ENCODE data around the gene HSPA14.
"Not testable (repeated sequence)": the region's sequence is repeated elsewhere in the genome, so short reads cannot be mapped to it uniquely, and the experiment has no call there.

Gene HSPA14, protein sequence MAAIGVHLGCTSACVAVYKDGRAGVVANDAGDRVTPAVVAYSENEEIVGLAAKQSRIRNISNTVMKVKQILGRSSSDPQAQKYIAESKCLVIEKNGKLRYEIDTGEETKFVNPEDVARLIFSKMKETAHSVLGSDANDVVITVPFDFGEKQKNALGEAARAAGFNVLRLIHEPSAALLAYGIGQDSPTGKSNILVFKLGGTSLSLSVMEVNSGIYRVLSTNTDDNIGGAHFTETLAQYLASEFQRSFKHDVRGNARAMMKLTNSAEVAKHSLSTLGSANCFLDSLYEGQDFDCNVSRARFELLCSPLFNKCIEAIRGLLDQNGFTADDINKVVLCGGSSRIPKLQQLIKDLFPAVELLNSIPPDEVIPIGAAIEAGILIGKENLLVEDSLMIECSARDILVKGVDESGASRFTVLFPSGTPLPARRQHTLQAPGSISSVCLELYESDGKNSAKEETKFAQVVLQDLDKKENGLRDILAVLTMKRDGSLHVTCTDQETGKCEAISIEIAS

DNA sequence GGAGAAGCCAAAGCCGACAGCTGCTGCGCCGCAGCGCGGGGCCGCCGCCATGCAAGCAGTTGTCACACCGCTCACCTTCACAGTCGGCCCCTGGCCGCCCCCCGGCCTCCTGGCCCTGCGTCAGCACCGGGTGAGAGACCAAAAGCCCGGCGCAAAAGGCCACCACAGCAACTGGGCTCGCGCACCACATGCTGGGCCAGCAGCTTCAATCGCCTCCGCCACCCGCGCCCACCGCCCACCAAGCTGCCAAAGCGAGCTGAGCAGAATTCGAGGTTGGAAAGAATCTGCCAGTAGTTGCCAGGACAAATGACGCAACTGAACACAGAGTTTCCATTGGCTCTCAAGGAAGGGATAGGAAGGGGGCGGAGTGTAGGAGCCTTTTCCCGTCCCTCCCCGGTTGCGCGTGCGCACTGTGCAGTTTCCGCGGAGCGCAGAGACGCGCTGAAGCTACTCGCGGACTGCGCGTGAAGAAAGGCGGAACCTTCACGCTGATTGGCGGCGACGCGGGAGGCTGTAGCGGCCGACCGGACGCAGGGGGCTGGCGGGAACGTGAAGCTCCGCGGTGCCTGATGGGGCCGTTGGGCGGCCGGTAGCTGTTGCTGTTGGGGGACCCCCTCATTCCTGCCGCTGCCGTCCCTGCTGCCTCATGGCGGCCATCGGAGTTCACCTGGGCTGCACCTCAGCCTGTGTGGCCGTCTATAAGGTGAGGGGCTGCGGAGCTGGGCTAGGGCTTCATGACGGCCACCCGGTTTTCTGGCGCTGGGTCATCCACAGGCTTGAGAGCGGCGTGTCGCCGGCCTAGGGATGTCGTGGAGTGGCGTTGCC lies at the start of gene HSPA14, which contains the start of the genes CDNF and MSANTD7:
HSPA14 (plus strand) TSS at position 550 of the 825 bp plus-strand sequence; CDS start at position 647, 97 bp downstream.
CDNF (minus strand) TSS at position 281 of the 825 bp plus-strand sequence; CDS start at position 190, 91 bp downstream.
MSANTD7 (plus strand) TSS at position 550 of the 825 bp plus-strand sequence. CDS start 3,979 bp downstream, outside the sequence.
- peak; percentile 99 for DNase-seq (ENCODE audit: low read depth)

DNA sequence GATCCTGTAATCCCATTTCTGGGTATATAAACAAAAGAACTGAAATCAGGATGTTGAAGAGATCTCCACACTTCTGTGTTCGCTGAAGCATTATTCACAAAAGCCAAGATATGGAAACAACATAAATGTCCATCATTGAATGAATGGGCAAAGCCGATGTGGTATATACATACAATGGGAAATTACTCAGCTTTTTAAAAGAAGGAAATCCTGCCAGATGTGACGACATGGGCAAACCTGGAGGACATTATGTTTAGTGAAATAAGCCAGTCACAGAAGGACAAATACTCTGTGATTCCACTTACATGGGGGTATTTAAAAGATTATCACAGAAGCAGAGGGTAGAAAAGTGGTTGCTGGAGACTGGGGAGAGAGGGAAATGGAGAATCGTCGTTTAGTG lies 39.5 kb upstream of the HSPA14 start:
- DNase-seq (ENCODE audit: low read depth), result no peak

DNA sequence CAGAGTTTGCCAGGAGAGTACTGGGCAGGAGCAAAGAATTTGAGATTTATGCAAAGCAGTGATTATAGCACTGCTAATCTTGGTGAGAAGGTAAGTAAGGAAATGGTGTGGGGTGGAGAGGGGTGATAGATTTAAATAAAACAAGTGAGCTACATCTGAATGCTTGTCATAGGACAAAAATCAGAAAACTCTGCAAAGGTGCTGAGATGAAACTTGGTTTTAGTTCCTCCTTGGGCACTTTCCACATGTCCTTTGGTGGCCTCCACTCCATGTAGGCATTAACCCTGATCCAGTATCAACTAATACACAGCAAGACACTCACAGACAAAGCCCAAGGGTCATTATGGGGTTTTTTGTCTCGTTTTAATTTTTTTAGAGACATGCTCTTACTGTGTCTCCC lies 37.7 kb upstream of the HSPA14 start:
- no peak for DNase-seq (ENCODE audit: low read depth)

DNA sequence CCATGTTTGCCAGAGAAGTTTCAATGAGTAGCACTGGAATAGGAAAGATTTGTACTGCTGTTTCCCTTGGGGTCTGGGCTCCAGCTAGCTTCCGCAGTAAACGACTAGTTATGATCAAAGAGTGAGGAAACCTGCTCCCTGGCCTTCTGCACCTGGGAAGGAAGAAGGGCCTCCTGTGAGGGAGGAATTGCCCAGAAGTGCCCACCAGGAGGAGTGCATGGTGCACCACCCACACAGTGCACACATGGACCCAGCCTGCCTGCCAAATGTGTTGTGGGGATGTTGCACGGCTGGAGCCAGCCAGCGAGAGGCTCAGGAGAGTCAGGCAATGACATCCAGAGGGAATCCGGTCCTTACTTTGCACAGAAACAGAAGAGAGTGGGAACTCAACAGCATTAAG lies 36.4 kb upstream of the HSPA14 start:
- DNase-seq (ENCODE audit: low read depth), result no peak

DNA sequence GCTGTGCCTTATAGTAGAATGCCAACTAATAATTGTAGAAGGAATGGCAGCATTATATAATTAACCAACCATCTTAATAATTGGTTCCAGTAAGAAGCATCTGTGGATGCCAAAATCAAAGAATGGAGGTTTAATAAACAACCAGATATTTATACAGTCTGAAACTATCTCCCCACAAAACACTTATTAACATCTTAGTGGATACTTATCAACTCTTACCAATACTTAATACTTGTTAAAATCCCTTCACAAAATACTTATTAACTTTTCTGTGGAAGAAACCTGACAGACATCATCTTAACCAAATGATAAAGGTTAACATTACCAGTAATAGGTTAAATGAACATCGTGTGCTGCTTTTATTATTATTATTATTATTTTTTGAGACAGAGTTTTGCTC lies 34.3 kb upstream of the HSPA14 start:
- no peak for DNase-seq (ENCODE audit: low read depth)

DNA sequence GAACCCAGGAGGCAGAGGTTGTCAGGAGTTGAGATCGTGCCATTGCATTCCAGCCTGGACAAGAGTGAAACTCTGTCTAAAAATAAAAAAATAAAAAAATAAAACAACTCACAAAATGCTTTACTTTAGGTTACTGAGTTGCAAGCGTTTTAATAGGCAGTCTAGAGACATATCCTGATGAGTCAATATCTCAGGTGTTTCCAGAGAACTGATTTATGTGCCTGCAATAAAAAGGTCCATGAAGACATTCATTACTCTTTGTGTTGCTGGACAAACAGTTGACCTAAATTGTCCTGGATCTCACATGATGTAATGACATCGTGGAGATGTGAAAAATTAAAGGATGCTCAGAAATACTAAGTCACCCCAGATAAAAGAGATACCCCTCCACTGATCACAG lies 31.8 kb upstream of the HSPA14 start:
- no peak for DNase-seq (ENCODE audit: low read depth)

DNA sequence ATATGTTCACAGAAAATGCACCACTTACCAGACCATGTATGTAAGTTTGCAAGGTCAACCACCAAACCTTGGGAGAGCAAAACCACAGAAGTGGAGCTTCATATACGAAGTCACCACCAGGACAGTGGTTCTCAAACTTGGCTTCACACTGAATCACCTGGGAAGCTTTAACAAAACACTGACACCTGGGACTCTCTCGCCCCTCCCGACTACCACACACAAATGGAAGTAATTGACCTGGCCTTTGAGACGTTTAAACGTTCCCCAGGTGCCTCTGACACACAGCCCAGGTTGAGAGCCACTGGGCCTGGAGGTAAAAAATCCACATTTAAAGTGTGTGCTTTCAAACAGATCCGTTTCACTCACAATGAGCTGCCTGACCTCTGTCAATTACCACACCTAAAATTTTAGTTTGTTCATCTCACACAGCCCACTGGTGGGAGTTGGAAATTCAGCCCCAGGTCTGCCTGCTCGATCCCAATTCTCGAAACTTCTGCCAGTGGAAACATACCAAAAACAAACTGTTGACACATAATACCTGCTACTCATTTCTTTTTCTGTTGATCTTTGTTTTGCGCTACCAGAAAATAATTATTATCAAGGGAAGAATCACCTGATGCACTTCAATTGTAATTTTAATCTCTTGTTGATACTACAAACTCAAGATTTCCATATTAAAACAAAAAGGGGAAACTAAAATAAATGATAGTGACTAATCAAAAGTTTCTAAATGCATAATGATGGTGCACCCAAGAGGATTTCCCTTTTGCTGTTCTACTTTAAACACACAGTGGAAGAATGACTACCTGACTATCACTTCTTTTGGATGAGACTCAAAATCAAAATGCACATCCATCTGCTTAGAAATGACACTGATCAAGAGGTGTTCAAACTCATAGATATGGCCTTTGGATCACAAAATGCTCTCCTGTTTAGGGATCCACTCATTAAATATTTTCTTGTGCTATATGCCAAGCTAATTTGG lies 26.8 kb upstream of the HSPA14 start:
- no peak for DNase-seq (ENCODE audit: low read depth)

DNA sequence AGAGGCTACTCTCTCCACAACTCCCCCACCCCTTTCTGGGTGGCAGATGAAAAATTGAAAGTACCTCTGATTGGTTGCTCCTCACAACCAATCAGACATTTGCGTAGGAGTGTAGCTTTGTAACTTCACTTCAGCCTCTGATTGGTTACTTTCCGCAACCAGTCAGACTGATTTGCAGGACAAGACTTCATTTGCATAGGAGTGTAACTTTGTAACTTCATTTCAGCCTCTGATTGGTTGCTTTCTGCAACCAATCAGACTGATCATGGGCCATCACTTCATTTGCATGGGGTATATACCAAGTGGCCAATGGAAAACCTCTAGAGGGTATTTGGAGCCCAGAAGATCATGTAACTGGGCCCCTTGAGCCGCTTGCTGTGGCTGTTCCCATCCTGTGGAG lies 25.8 kb upstream of the HSPA14 start:
- no peak for DNase-seq (ENCODE audit: low read depth)

DNA sequence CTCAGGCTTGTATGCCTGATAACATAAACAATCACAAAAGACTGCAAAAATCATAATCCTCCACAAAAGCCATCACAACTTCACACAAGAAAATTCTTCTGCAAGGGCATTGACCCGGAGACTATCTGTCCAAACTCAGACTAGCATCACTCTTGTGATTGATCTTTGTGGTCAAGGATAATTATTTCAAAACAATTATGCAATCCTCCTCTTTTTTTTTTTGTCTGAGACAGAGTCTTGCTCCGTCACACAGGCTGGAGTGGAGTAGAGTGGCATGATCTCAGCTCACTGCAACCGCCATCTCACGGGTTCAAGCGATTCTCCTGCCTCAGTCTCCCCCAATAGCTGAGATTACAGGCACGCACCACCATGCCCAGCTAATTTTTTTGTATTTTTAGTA lies 22.4 kb upstream of the HSPA14 start:
- DNase-seq (ENCODE audit: low read depth), result no peak

DNA sequence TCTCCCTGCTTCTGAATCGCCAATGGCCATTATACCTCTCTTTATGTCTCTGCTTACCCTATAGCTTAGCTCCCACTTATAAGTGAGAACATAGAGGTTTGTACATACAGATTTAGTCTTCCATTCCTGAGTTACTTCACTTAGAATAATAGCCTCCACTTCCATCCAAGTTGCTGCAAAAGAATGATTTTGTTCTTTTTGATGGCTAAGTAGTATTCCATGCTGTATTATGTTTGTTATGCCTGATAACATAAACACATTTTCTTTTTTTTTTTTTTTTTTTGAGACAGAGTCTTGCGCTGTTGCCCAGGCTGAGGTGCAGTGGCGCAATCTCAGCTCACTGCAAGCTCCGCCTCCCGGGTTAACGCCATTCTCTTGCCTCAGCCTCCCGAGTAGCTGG lies 21.4 kb upstream of the HSPA14 start:
- DNase-seq (ENCODE audit: low read depth), result not testable (repeated sequence)

DNA sequence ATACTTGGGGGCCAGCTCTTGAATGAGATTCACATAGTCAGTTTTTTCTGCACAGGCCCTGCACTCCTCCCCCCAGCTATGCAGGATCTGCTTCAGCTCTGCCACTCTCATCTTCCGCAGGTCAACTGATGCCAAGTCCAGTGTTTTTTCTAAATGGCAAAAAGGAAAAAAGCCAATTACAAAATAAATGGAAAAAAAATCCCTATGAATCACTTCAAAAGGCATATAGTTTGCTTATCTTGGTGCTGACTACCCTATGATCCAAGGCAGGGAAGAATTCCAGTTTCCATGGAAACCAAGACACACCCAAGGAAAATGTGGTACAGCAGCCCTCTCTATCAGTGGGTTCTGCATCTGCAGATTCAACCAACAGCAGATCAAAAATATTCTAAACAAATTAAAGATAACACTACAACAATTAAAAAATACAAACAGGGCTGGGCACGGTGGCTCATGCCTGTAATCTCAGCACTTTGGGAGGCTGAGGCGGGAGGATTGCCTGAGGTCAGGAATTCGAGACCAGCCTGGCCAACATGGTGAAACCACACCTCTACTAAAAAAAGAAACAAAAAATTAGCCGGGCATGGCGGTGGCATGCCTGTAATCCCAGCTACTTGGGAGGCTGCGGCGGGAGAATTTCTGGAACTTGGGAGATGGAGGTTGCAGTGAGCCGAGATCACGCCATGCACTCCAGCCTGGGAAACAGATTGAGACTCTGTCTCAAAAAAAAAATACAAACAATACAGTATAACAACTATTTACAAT lies 17.9 kb upstream of the HSPA14 start:
- DNase-seq (ENCODE audit: low read depth), result no peak

DNA sequence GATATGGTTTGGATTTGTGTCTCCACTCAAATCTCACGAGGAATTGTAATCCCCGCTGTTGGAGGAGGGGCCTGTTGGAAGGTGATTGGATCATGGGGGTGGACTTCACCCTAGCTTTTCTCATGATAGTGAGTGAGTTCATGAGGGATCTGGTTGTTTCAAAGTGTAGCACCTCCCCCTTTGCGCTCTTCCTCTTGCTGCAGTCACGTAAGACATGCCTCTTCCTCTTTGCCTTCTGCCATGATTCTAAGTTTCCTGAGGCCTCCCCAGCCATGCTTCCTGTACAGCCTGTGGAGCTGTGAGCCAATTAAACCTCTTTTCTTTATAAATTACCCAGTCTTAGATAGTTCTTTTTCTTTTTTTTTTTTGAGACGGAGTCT lies 17.3 kb upstream of the HSPA14 start:
- DNase-seq (ENCODE audit: low read depth), result no peak

DNA sequence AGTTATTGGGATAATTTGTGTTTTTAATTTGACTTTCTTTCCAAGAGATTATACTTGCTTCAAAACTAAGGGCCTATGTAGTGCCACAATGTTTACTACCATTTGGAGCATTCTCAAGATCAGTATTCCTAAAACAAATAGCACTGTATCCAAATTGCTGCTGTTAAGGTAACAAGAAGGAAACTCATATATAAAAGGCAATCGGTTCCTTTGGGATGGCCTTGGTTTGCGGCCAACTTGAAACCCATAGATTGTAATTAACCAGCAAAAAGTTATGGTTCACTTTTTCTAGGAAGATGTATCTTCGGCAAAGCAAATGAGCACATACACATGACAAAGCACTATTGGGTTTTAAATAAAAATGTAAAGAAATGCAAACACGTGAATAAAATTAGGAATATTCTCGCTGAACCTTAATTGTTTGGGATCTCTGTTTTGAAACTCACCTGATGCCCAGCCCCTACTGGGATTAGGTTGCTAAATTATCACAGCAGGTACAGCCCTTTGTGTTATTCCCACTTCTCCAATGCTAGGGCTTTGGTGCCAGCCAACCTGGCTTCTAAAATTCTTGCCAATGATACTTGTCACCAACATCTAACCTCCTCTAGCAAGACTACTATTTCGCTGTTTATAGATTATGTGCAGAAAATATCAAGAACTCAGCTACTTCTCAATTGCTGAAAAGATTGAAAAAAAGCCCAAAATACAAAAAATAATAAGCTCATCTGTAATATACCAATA lies 16.3 kb upstream of the HSPA14 start:
- no peak for DNase-seq (ENCODE audit: low read depth)

DNA sequence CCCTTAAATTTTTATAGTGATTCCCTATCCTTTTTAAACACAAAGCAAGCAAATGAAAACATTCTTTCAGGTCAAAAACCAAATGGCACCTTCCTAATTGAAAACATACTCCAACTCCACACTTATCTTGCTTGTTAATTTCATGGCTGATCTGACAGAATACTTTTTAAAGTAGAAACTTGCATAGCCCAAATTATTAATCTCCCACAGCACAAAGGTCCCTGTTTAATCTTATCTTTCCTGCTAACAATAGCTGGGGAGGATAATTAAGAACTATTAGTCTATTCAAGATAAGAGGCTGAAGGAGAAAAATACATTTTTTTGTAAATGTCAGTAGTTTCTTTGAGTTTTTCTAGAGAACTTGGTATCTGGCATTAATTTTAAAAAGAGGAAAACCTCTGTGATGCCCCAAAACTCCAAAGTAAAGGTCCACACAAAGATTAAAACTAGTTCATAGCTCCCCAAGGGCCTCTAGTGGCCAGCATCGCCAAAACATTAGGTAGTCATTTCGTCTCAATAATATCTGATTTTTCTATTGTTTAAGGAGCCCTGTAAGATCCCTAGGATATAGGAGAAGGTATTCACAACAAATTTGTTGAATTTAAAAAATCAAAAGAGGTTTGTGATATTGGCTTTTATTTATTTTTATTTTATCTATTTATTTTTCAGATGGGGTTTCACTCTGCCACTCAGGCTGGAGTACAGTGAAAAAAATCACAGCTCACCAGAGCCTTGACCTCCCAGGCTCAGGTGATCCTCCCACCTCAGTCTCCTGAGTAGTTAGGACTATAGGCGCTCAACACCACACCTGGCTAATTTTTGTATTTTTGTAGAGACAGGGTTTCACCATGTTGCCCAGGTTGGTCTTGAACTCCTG lies 15.0 kb upstream of the HSPA14 start:
- DNase-seq (ENCODE audit: low read depth), result peak; percentile 14

DNA sequence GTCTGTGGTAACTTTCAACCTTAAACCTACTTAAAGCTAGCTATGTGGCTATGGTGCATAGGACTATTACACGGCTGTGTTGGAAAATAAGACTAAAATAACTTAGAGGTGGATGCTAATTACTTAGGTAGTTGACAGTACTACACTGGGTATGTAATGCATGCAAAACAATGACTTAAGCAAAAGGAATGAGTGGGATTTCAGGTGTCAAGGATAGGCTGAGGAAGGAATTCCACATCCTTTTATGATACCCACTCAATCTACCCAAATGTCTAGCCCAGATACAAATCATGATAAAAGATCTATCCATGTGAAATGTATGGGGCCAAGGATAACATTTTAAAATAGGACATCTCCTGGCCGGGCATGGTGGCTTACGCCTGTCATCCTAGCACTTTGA lies 14.1 kb upstream of the HSPA14 start:
- DNase-seq (ENCODE audit: low read depth), result no peak

DNA sequence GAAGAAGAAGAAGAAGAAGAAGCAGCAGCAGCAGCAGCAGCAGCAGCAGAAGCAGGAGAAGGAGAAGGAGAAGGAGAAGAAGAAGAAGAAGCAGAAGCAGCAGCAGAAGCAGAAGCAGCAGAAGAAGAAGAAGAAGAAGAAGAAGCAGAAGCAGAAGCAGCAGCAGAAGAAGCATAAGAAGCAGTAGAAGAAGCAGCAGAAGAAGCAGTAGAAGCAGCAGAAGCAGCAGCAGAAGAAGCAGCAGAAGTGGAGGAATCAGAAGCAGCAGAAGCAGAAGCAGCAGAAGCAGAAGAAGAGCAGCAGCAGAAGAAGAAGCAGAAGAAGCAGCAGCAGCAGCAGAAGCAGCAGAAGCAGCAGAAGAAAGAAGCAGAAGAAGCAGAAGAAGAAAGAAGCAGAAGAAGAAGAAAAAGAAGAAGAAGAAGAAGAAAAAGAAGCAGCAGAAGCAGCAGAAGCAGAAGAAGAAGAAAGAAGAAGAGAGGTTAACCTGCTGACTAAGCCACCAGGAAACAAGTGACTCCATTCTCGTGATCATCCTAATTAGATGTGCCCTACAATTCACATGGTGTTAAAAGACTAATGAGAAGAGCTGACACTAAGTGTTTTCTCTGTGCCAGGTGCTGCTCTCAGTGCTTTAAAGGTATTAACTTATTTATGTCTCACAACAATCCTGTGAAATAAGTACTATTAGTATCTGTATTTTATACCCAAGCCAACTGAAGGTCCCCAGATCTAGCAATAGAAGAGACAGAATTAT lies 11.9 kb upstream of the HSPA14 start:
- DNase-seq (ENCODE audit: low read depth), result no peak

DNA sequence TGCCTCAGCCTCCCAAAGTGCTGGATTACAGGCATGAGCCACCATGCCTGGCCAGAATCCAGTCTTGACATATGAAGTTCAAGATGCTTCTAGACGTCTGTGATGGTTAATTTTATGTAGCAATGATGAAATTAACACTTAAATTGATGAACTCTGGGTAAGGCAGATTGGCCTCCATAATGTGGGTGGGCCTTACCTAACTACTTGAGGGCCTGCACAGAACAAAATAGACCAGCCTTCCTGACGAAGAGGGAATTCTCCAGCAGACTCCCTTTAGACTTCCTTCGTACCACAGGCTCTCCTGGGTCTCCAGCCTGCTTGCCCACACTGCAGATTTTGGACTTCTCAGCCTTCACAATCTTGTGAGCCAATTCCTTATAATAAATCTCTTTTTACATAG lies 5.0 kb upstream of the HSPA14 start:
- DNase-seq (ENCODE audit: low read depth), result no peak

DNA sequence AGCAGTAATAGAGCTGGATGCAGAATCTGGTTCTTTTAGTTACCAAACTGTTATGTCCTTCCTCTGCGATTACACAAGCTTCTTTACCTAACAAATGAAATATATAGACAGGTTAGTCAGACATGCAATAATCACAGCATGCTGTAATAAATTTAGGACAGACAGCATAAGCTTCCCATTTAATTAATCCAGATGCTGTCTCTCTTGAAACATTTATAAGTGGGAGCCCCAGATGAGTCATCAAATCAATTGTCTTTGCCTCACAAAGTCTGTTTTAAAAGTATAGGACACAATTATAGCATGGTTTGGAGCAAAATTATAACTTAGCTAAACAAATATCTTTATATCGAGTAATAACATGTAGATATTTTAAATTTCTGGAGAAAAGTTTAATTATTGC lies 1.9 kb upstream of the HSPA14 start:
- no peak for DNase-seq (ENCODE audit: low read depth)

All from activated T-cell treated with anti-CD3 and anti-CD28 coated beads for 48 hours (primary cell).